ENCODE data around the gene RBL2. TPM values are rescaled to one million over a fixed set of nuclear protein-coding genes. Genes with fewer than 3 reads are reported as not detected.

The RBL2 gene
- total RNA-seq, 1 donor from 2014 or later, result 38.0 TPM

DNA sequence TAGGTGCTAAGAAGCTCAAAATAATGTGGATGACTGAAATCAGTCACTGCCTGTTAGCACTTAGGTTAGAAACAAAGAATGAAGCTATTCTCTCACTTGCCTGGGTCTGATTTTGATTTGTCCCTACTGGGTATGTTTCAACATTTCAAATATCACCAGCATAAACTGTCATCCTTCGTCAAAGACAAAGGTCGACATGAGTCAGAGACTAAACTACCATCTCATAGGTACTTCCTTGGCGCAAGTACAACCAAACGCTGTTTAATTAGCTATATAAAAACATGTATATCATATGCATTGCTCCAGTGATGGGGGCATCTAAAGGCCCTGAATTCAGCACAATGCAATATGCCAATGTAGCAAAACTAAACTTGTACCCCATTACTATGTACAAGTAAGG is 64.7 kb downstream of the RBL2 start:
- Mint-ChIP-seq H3K27ac (ENCODE audit: unreplicated experiment) (no peak overlapping the region), H3K4me3 (ENCODE audit: unreplicated experiment) (no peak overlapping the region), H3K27me3 (ENCODE audit: unreplicated experiment) (peaks cover 9% of the 10 kb centered on the region), H3K36me3 (ENCODE audit: low read depth, unreplicated experiment) (peaks cover 23% of the 10 kb centered on the region), H3K9me3 (ENCODE audit: unreplicated experiment) (peaks cover 3% of the 10 kb centered on the region), H3K4me1 (ENCODE audit: unreplicated experiment) (peaks cover 18% of the 10 kb centered on the region)
- TF ChIP-seq, protein P1, sequence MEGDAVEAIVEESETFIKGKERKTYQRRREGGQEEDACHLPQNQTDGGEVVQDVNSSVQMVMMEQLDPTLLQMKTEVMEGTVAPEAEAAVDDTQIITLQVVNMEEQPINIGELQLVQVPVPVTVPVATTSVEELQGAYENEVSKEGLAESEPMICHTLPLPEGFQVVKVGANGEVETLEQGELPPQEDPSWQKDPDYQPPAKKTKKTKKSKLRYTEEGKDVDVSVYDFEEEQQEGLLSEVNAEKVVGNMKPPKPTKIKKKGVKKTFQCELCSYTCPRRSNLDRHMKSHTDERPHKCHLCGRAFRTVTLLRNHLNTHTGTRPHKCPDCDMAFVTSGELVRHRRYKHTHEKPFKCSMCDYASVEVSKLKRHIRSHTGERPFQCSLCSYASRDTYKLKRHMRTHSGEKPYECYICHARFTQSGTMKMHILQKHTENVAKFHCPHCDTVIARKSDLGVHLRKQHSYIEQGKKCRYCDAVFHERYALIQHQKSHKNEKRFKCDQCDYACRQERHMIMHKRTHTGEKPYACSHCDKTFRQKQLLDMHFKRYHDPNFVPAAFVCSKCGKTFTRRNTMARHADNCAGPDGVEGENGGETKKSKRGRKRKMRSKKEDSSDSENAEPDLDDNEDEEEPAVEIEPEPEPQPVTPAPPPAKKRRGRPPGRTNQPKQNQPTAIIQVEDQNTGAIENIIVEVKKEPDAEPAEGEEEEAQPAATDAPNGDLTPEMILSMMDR (IDR thresholded peaks at IDR 0.05; ENCODE audit: unreplicated experiment), result no peak
- DNase-seq (ENCODE audit: low spot score), result no peak

DNA sequence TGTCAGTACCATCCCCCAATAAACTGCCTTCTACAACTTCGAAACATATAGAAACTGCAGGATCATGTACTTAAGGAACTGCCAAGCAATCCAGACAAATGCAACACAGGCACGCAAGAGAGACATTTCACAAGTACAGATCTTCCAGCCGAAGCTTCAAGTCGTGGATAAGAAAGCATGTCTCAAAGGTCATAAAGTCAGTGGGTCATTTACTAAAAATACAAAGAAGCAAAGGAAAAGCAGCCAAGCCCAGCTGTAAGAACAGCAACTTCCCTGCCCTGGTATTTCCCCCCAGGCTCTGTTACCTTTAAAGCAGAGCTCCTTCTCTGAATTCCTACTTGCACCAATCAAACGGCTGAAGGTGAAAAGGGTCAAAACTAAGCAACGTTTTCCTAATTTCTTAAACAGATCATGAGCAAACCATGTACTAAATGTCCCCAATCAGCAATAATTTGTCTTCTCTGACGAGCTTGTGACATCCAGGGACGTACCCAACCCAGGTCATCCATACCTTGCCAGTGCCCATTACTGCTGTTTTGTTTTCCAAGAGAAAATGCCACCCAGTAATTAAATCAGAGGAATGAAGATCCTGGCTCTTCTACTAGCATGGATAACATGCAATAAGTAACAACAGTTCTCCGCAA is 67.1 kb downstream of the RBL2 start:
- Mint-ChIP-seq H3K9me3 (ENCODE audit: unreplicated experiment) (peaks cover 3% of the 10 kb centered on the region), H3K27ac (ENCODE audit: unreplicated experiment) (peak overlapping the region; percentile 48), H3K27me3 (ENCODE audit: unreplicated experiment) (peaks cover 5% of the 10 kb centered on the region), H3K4me3 (ENCODE audit: unreplicated experiment) (peak overlapping the region; percentile 42), H3K4me1 (ENCODE audit: unreplicated experiment) (peaks cover 40% of the 10 kb centered on the region), H3K36me3 (ENCODE audit: low read depth, unreplicated experiment) (peaks cover 5% of the 10 kb centered on the region)
- TF ChIP-seq, protein P1 (IDR thresholded peaks at IDR 0.05; ENCODE audit: unreplicated experiment), result no peak
- DNase-seq (ENCODE audit: low spot score), result no peak

DNA sequence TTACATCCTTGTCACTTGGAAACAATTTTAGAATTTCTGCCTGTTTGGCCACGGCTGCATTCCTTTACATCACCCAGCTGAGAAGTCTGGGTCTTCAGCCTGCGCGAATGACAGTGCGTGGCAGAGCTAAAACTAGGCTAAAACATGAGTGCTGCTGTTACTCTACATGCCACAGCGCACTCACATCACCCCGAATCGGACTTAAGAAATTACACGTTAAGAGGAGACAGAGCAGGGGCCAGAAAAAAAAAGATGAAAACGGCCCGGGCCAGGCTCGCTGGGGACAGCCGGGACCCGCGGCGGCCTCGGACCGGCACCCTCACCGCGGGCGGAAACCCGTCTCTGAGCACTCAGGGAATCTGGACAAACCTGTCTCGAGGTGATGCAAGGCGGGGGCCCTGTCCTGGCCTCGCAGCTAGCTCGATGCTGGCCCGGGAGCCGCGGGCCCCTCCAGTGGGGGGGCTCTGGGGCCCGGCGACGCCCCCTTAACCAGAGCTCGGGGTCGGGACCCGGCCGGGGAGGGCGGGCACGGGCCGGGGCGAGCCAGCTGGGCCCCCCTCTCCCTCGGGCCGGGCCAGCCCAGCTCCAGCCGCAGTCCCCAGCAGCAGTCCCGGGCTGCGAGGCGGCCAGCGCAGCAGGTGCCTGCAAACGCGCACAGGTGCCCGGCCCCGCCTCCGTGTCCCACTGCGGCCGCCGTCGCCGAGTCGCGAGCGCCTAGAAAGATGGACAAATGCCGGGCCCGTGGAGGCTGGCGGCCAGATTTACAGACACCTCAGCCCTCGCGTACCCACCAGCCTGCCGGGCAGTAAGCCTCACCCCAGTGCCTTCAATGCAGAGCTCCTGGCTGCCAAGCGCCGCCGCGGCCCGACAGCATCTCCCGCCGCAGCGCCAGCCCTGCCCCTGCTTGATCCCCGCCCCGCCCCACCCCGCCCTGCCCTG is 68.3 kb downstream of the RBL2 start, which contains the start of gene AKTIP:
Gene AKTIP (minus strand): TSS at position 879 of the 939 bp plus-strand sequence. CDS start 2,950 bp downstream, outside the sequence.
- Mint-ChIP-seq H3K9me3 (ENCODE audit: unreplicated experiment) (peaks cover 3% of the 10 kb centered on the region), H3K27ac (ENCODE audit: unreplicated experiment) (peak within 1 kb of the TSS; percentile 97), H3K4me3 (ENCODE audit: unreplicated experiment) (peak within 1 kb of the TSS; percentile 100), H3K36me3 (ENCODE audit: low read depth, unreplicated experiment) (peaks cover 4% of the 10 kb centered on the region), H3K27me3 (ENCODE audit: unreplicated experiment) (peaks cover 5% of the 10 kb centered on the region), H3K4me1 (ENCODE audit: unreplicated experiment) (peaks cover 44% of the 10 kb centered on the region)
- DNase-seq (ENCODE audit: low spot score), result peak; percentile 38
- TF ChIP-seq, protein P1 (IDR thresholded peaks at IDR 0.05; ENCODE audit: unreplicated experiment), result no peak

- peaks cover 5% of the 10 kb centered on the region for H3K27me3 Mint-ChIP-seq (ENCODE audit: unreplicated experiment)
- peaks cover 3% of the 10 kb centered on the region for H3K9me3 Mint-ChIP-seq (ENCODE audit: unreplicated experiment)
- peak overlapping the region; percentile 96 for H3K4me3 Mint-ChIP-seq (ENCODE audit: unreplicated experiment)
- H3K27ac Mint-ChIP-seq (ENCODE audit: unreplicated experiment), result peak overlapping the region; percentile 52
- TF ChIP-seq, protein P1 (IDR thresholded peaks at IDR 0.05; ENCODE audit: unreplicated experiment), result no peak
- peak; percentile 99 for DNase-seq (ENCODE audit: low spot score)
- H3K36me3 Mint-ChIP-seq (ENCODE audit: low read depth, unreplicated experiment), result peaks cover 4% of the 10 kb centered on the region
- peaks cover 44% of the 10 kb centered on the region for H3K4me1 Mint-ChIP-seq (ENCODE audit: unreplicated experiment)
These were observed 69.1 kb downstream of the RBL2 start for GRCh38 chr16:53503270-53503923.

Measured in endothelial cell (in vitro differentiated cells).